Mesodermal cell (in vitro differentiated cells): ENCODE measurements around the gene AKNAD1.

ENCODE experiments used
- H3K27ac ChIP-seq: 2 replicates; pipeline ENCODE4 v1.7.0; 2013; ENCODE audit warnings: mild to moderate bottlenecking, low read depth, low read length, moderate library complexity; ENCODE audit not compliant: severe bottlenecking
- H3K36me3 ChIP-seq: 2 replicates; pipeline ENCODE4 v1.7.1; 2013; ENCODE audit warnings: mild to moderate bottlenecking, low read length, moderate library complexity; ENCODE audit not compliant: control insufficient read depth, insufficient read depth
- H3K4me1 ChIP-seq: one replicate; pipeline ENCODE4 v1.7.1; 2013; ENCODE audit warnings: mild to moderate bottlenecking, low read length; ENCODE audit not compliant: insufficient read depth, control insufficient read depth, poor library complexity, severe bottlenecking
- H3K4me3 ChIP-seq: 2 replicates; pipeline ENCODE4 v1.7.0; 2013; ENCODE audit warnings: low read length, control low read depth, mild to moderate bottlenecking; ENCODE audit not compliant: insufficient read depth, poor library complexity, severe bottlenecking; ENCODE audit errors: extremely low read depth
- H3K9me3 ChIP-seq: 2 replicates; pipeline ENCODE4 v1.7.1; 2013; ENCODE audit warnings: mild to moderate bottlenecking, low read length, moderate library complexity; ENCODE audit not compliant: control insufficient read depth
- WGBS, 2 experiments: methylation state at CpG; one replicate each; pipeline ENCODE4 v1.1.5; 2013; ENCODE audit warnings: missing lambda C conversion rate in 2 of 2; ENCODE audit not compliant: insufficient coverage in 2 of 2; 5-methylcytosine and 5-hydroxymethylcytosine counted together

The AKNAD1 gene

GRCh38 chr1:108862698-108863477 is 6.0 kb upstream of the AKNAD1 start:
- no peak overlapping the region for H3K4me3 ChIP-seq
- no peaks in the 10 kb centered on the region for H3K9me3 ChIP-seq
- H3K36me3 ChIP-seq: no peaks in the 10 kb centered on the region
- H3K4me1 ChIP-seq: no peaks in the 10 kb centered on the region
- WGBS, 2 experiments: 100% methylated on average over 1 of the region's 1 CpG; no CpG with 5 or more reads in 1 of the 2 experiments
- H3K27ac ChIP-seq: no peak overlapping the region

- Histone ChIP-seq H3K27ac (no peak overlapping the region), H3K4me3 (no peak overlapping the region), H3K4me1 (no peaks in the 10 kb centered on the region), H3K36me3 (no peaks in the 10 kb centered on the region), H3K9me3 (no peaks in the 10 kb centered on the region)
- WGBS, 2 experiments: 70 to 95% methylated on average over 1 to 2 of the region's 7 CpGs
Measured at GRCh38 chr1:108862017-108862610, 5.2 kb upstream of the AKNAD1 start.

- Histone ChIP-seq H3K4me3 (no peak overlapping the region), H3K27ac (no peak overlapping the region), H3K36me3 (no peaks in the 10 kb centered on the region), H3K4me1 (no peaks in the 10 kb centered on the region), H3K9me3 (no peaks in the 10 kb centered on the region)
- 96 to 100% methylated on average over 2 to 3 of the region's 6 CpGs for WGBS, 2 experiments
Measured at GRCh38 chr1:108861566-108861965, 4.7 kb upstream of the AKNAD1 start.

- Histone ChIP-seq H3K9me3 (no peaks in the 10 kb centered on the region), H3K36me3 (no peaks in the 10 kb centered on the region), H3K27ac (no peak overlapping the region), H3K4me3 (no peak overlapping the region), H3K4me1 (no peaks in the 10 kb centered on the region)
- WGBS, 2 experiments: 85 to 92% methylated on average over 8 of the region's 9 CpGs
Measured at GRCh38 chr1:108860190-108860907, 3.5 kb upstream of the AKNAD1 start.

GRCh38 chr1:108858230-108858950 is 1.5 kb upstream of the AKNAD1 start:
- Histone ChIP-seq H3K4me1 (no peaks in the 10 kb centered on the region), H3K9me3 (no peaks in the 10 kb centered on the region), H3K4me3 (no peak overlapping the region), H3K27ac (no peak overlapping the region), H3K36me3 (no peaks in the 10 kb centered on the region)
- WGBS, 2 experiments: 91 to 97% methylated on average over 3 of the region's 6 CpGs

GRCh38 chr1:108854221-108855019 is 2.5 kb downstream of the AKNAD1 start:
- 75 to 100% methylated on average over 1 to 2 of the region's 3 CpGs for WGBS, 2 experiments
- H3K4me3 ChIP-seq: no peak overlapping the region
- H3K27ac ChIP-seq: no peak overlapping the region
- H3K4me1 ChIP-seq: no peaks in the 10 kb centered on the region
- H3K9me3 ChIP-seq: no peaks in the 10 kb centered on the region
- H3K36me3 ChIP-seq: no peaks in the 10 kb centered on the region

- H3K36me3 ChIP-seq: no peaks in the 10 kb centered on the region
- H3K4me3 ChIP-seq: no peak overlapping the region
- no peak overlapping the region for H3K27ac ChIP-seq
- WGBS, 2 experiments: 82 to 93% methylated on average over 6 to 7 of the region's 7 CpGs
- no peaks in the 10 kb centered on the region for H3K4me1 ChIP-seq
- no peaks in the 10 kb centered on the region for H3K9me3 ChIP-seq
Measured at GRCh38 chr1:108852221-108852975, 4.5 kb downstream of the AKNAD1 start.

GRCh38 chr1:108851567-108851966 is 5.3 kb downstream of the AKNAD1 start:
- H3K27ac ChIP-seq: no peak overlapping the region
- WGBS, 2 experiments: 90 to 95% methylated on average over 2 to 3 of the region's 4 CpGs

GRCh38 chr1:108850929-108851328 is 6.0 kb downstream of the AKNAD1 start:
- H3K36me3 ChIP-seq: no peaks in the 10 kb centered on the region
- H3K4me3 ChIP-seq: no peak overlapping the region
- H3K27ac ChIP-seq: no peak overlapping the region
- H3K9me3 ChIP-seq: no peaks in the 10 kb centered on the region
- 91 to 94% methylated on average over 5 to 7 of the region's 7 CpGs for WGBS, 2 experiments
- H3K4me1 ChIP-seq: no peaks in the 10 kb centered on the region

More at GRCh38 chr1:108851567-108851966, 5.3 kb downstream of the AKNAD1 start:
- no peak overlapping the region for H3K4me3 ChIP-seq
- no peaks in the 10 kb centered on the region for H3K9me3 ChIP-seq
- H3K4me1 ChIP-seq: no peaks in the 10 kb centered on the region
- no peaks in the 10 kb centered on the region for H3K36me3 ChIP-seq
